GM19467 (cell line): ENCODE results near the gene MYPN.
"Not testable (repeated sequence)": the region's sequence is repeated elsewhere in the genome, so short reads cannot be mapped to it uniquely, and the experiment has no call there.

Experiments used
- ATAC-seq: cut with Tn5 transposase; IDR thresholded peaks from one replicate; pipeline ENCODE4 v1.9.1; 2021; ENCODE audit warnings: mild to moderate bottlenecking, moderate library complexity; ENCODE audit not compliant: unreplicated experiment

Gene MYPN

DNA sequence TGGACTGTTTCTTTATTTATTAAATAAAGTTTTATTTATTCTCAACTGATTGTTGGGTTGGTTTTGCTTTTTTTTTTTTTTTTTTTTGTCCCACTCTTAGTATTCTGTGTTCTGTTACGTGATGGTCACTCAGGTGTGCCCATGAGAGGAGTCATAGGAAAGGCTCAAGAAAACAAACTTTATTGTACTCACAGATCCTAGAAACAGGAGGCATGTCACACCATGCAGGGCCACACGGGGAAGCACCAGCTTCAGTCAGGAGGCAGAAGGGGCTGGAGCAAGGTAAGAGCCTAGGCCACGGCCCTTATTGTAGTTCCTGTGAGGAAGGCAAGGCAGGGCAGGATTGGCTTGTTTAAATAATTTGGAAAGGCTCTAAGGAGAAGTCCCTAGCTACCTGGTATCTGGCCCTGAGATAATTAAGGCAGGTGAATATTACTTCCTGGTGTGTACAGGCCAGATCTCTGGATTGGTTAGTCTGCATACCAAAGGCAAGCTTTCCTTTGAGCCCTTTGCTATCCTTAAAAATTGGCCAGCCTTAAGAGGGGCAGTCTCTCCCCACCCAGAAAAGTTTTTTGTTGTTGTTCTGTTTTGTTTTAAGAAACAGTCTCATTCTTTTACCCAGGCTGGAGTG lies 114.4 kb downstream of the MYPN start:
- no peak for ATAC-seq

- ATAC-seq, result no peak
These were observed 115.5 kb downstream of the MYPN start for GRCh38 chr10:68224810-68225209.

DNA sequence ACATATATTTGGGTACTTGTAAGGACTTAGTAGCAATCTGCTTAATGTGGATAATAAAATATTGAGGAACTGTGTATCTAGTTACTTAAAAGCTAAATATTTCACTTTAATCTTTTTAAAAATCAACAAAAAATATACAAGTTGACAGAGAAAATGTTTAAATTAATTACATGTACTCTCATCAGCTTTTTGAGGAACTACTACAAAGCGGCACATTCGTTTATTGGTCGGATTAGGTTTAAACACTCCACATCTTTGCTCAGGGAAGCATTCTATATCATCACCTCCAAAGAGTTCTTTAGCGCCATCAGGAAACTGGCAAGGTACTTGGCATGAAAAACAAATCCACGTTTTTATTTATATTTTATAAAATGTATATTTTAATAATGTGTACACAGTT lies 121.0 kb downstream of the MYPN start:
- ATAC-seq, result no peak

GRCh38 chr10:68231106-68231816 lies 122.0 kb downstream of the MYPN start:
- ATAC-seq, result peak; percentile 89

DNA sequence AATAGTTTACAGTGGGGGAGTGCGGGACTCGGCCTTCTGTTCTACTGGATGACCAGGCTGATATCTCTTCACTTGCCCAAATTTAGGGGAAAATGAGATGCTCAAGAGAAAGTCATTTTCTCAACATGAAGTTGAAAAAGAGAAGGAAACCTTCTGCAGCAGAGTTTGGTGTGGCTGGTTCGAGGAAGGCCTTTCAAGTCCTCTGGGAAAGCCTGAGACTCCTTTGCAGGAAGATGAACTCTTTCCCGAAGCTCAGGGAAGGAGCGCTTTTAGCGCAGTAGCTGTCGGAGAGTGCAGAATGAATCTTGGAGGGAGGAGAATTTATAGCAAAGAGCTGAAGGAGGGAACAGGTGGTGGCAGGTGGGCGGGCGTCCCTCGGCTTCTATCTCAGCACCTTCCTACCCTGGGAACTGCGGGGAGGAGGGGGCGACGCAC lies 122.5 kb downstream of the MYPN start, which contains the start of gene ATOH7:
Gene ATOH7 (minus strand): TSS at position 297 of the 435 bp plus-strand sequence. CDS start 436 bp downstream, outside the sequence.
- no peak for ATAC-seq

GRCh38 chr10:68233046-68233445 lies 123.8 kb downstream of the MYPN start:
- ATAC-seq, result no peak

GRCh38 chr10:68235111-68235510 lies 125.8 kb downstream of the MYPN start:
- ATAC-seq, result no peak

DNA sequence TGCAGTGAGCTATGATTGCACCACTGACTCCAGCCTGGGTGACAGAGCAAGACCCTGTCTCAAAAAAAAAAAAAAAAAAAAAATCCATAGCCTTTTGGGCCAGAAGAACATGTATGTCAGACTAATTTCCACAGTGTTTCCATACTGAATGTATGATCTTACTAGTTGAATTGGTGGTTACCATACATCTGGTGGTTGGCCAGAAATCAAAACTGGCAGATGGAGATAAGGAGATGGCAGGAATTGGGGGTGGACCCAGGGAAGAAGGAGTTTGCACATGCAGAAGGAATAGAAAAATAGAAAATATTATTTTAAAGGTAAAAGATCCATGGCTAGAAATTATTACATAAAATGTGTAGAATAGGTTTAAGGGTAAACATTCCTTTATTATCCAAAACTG lies 126.3 kb downstream of the MYPN start:
- no peak for ATAC-seq

- no peak for ATAC-seq
These were observed 127.9 kb downstream of the MYPN start for GRCh38 chr10:68237173-68237572.

DNA sequence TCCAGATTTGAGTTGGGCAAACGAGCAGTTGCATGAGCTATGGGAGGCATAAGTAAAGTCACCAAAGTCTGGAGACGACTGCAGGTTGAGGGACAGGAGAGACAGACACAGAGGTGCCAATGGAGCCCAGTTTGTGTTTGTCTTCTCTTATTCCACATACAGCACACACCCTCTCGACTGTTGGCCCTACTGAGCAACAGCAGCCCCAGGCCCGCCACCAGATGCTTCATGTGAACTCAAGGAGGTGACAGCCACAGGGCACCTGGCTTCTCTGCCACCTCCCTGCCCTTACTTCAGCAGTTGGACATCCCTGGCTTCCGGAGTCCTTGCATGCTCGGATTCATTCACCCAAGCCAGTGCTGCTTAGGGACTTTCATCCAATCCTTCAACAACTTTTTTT lies 129.1 kb downstream of the MYPN start:
- no peak for ATAC-seq

DNA sequence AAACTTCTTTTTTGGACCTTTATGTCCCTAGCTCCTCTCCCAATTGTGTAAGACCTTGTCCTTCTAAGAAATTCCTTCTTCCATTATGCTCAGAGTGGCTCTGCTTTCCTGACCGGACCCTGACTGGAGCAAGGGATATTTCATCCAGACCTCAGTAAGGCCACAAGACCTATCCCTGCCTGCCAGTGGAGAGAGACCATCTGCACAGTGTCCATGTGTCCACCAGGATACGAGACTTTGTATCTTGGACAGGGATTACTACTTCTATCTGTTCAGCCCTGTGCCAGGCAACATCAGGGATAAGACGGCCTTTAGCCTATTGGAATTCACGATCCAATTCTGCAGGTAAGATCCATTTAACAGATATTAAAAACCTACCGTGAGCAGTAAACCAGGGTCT lies 129.8 kb downstream of the MYPN start:
- no peak for ATAC-seq

DNA sequence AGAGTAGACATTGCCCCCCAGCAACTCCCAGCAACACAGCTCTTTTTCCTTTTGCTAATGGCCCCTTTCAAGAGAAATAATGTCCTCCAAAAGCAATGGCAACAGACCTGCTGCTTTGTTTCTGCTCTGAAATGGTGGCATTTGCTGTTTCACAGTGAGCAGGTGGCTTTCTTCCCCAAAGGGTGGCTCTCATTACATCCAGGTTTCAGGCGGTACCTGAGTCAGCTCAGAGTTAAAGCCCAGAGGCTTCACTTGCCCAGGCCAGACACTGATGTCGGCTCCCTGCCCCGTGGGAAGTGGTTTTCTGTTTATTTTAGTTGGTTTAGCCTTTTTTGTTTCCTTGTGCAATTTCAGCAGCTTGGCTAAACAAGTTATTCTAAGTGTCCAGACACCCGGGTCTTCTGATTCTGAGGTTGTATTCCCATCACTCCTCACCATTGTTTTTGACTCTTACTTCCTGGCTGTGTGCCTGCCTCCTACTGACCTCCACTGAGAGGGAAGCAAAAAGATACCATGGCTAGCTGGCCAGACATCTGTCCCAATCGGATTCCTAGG lies 130.4 kb downstream of the MYPN start:
- ATAC-seq, result no peak

DNA sequence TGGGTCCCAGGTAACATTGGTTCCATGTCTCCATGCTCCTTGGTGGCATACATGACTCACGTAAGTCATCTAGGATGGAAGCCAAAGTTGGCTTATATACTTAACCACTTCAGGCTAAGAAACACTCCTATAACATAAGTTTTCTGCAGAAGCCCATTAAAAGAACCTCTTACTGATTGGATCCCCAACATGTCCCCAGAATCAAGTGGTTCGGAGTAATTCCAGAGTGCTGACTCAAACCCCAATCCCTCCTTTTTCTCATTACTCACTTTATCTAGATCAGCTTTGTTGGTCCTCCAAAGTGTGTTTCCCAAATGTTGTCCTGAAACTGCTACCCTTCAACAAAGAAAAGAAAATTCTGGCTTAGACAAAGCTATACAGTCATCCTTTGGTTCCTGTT lies 132.8 kb downstream of the MYPN start:
- ATAC-seq, result no peak

DNA sequence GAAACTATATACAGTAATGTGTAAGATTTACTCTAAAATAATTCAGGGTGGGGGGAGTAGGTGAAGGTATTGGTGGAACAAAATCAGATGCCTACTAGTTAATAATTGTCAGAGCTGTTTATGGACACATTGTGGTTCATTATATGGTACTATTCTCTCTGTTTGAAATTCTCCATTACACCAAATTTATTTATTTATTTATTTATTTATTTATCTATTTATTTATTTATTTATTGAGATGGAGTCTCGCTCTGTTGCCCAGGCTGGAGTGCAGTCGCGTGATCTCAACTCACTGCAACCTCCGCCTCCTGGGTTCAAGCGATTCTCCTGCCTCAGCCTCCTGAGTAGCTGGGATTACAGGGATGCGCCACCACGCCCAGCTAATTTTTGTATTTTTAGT lies 137.1 kb downstream of the MYPN start:
- ATAC-seq, result not testable (repeated sequence)

GRCh38 chr10:68247931-68248330 lies 138.6 kb downstream of the MYPN start:
- ATAC-seq, result no peak

DNA sequence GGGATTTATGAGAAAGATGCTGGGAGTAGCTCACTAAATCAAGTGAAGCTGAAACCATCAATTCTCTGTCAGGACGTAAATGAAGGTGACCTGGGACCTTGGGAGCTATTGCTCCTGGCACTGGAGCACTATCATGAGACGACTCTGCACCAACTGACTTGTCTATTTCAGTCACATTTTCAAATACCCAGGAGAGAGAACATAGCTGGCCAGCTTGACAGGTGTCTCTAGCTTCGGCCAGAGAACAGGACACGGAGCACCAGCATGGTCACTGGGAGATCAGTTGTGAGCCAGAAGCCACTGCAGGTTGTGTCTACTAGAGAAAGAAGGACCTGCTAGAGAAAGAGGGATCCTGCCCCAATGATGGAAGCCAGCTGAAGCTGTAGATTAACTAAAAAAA lies 140.0 kb downstream of the MYPN start:
- no peak for ATAC-seq

GRCh38 chr10:68251151-68251550 lies 141.9 kb downstream of the MYPN start:
- no peak for ATAC-seq

GRCh38 chr10:68251625-68252495 lies 142.6 kb downstream of the MYPN start:
- ATAC-seq, result no peak

DNA sequence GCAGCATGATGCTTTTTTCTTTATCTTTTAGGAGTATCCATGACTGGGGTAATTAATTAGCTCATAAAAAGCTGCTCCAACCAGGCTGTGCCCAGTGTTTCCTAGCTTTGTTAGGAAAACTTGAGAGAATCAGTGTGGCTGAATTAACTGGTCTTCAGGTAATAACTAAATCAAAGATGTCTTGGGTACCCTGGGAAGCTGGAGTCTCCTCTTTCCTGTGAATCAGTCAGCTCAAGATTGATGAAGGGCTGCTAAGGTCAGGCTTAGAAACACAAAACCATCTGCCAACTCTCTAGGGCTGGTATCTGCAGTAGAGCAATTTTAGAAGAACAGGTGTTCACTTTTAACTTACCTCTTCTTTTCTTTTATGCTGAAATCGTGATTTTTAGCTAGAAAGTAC lies 144.1 kb downstream of the MYPN start:
- no peak for ATAC-seq

DNA sequence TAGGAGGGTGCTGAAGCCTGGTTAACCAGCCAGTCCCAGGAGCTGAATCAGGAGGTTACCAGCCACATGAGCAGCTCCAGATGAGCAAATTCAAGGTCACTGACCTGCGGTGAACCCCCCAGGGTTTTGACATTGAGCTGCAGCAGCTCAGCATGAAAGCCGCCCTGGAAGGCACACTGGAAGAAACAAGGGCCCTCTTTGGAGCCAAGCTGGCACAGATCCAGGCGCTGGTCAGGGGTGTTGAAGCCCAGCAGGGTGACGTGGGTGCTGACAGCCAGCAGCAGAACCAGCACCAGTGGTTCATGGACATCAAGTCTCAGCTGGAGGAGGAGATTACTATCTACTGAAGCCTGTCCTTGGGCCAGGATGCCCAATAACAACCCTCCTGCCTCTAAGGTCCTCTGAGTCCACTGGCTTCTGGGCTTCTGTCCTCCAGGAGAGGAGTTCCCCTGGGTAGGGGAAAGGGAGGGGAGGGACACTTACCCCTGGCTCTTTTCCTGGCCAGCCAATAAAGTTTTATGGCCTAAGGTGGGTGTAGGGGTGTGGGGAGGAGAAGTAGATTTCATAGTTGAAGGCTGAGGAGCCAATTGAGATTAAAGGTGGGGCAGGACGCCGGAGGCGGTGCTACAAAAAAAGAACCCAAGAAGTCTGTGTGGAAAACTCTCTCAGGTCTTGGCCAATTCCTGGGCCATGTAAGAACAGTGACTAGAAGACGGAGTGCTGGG lies 152.0 kb downstream of the MYPN start:
- ATAC-seq, result no peak
